ENCODE results near the gene PRKG1. TPM values are rescaled to one million over a fixed set of nuclear protein-coding genes. Genes with fewer than 3 reads are reported as not detected.

PRKG1 gene
- total and polyA plus RNA-seq, 2 donors (not counting 1 experiment from before 2014, with no cell fraction given) = not detected

- DNase-seq = no peak
- Mint-ChIP-seq H3K27ac (no peak overlapping the region), H3K27me3 (no peaks in the 10 kb centered on the region), H3K4me1 (no peaks in the 10 kb centered on the region), H3K4me3 (no peak overlapping the region), H3K9me3 (ENCODE audit: insufficient read depth) (no peaks in the 10 kb centered on the region)
- Histone ChIP-seq H3K79me2 (ENCODE audit: control insufficient read depth, insufficient read depth, low read length) (no peaks in the 10 kb centered on the region), H2AFZ (ENCODE audit: insufficient read depth, low read depth, low read length, poor library complexity, severe bottlenecking) (no peak overlapping the region), H3K9me3 (ENCODE audit: control extremely low read depth in 1 of 3, control insufficient read depth in 2 of 3, insufficient read depth in 1 of 3, low read length in 2 of 3) (peaks cover 0 to 2% (median 1%) of the 10 kb centered on the region in 3 donors), H4K20me1 (ENCODE audit: control insufficient read depth, insufficient read depth, low read length, poor library complexity, severe bottlenecking) (no peaks in the 10 kb centered on the region), H3K36me3 (replicated peaks in 1 of 2; ENCODE audit: control extremely low read depth in 1 of 2, control insufficient read depth in 1 of 2, extremely low read depth in 1 of 2, insufficient read depth in 2 of 2, low read length in 1 of 2) (no peaks in the 10 kb centered on the region), H3K4me2 (replicated peaks; ENCODE audit: low read depth, low read length, poor library complexity, severe bottlenecking) (no peak overlapping the region), H3K27me3 (replicated peaks in 1 of 4; ENCODE audit: control extremely low read depth in 1 of 4, control insufficient read depth in 3 of 4, insufficient read depth in 4 of 4, low read length in 3 of 4) (no peaks in the 10 kb centered on the region), H3K9ac (ENCODE audit: low read length) (no peak overlapping the region), H3K27ac (ENCODE audit: low read length in 2 of 2) (no peak overlapping the region), H3K4me3 (ENCODE audit: control extremely low read depth in 1 of 5, extremely low read depth in 1 of 5, insufficient read depth in 1 of 5, low read depth in 2 of 5, low read length in 4 of 5) (no peak overlapping the region), H3K4me1 (ENCODE audit: control insufficient read depth in 2 of 2, insufficient read depth in 2 of 2, low read length in 2 of 2) (no peaks in the 10 kb centered on the region)
- 89% methylated on average over 1 of the region's 2 CpGs for WGBS (ENCODE audit: insufficient coverage)
- ChIA-PET CTCF (no interaction called here), POLR2A (no interaction called here)
- TF ChIP-seq CTCF (IDR thresholded peaks at IDR 0.05) (no peak), EZH2 (IDR thresholded peaks at IDR 0.05; ENCODE audit: borderline replicate concordance, insufficient read depth, low read depth, low read length, poor library complexity, severe bottlenecking) (no peak)
- ATAC-seq (ENCODE audit: low read depth) = no peak
- intact Hi-C loops (cut with micrococcal nuclease) = no loop called here
Measured at GRCh38 chr10:51498424-51498823, 424.1 kb downstream of the PRKG1 start.

GRCh38 chr10:51501396-51501795, 427.1 kb downstream of the PRKG1 start:
- no peaks in the 10 kb centered on the region for H3K4me1 ChIP-seq (ENCODE audit: control insufficient read depth in 2 of 2, insufficient read depth in 2 of 2, low read length in 2 of 2)
- no peaks in the 10 kb centered on the region for H3K79me2 ChIP-seq (ENCODE audit: control insufficient read depth, insufficient read depth, low read length)
- H3K9me3 Mint-ChIP-seq (ENCODE audit: insufficient read depth) = no peaks in the 10 kb centered on the region
- no peak for DNase-seq
- intact Hi-C loops (cut with micrococcal nuclease) = no loop called here
- H2AFZ ChIP-seq (ENCODE audit: insufficient read depth, low read depth, low read length, poor library complexity, severe bottlenecking) = no peak overlapping the region
- no peaks in the 10 kb centered on the region for H4K20me1 ChIP-seq (ENCODE audit: control insufficient read depth, insufficient read depth, low read length, poor library complexity, severe bottlenecking)
- no peak for ATAC-seq (ENCODE audit: low read depth)
- ChIA-PET POLR2A (no interaction called here), CTCF (no interaction called here)
- no peak overlapping the region for H3K4me2 ChIP-seq (replicated peaks; ENCODE audit: low read depth, low read length, poor library complexity, severe bottlenecking)
- H3K4me1 Mint-ChIP-seq = no peaks in the 10 kb centered on the region
- H3K27ac ChIP-seq (ENCODE audit: low read length in 2 of 2) = no peak overlapping the region
- 100% methylated on average over 1 of the region's 1 CpG for WGBS (ENCODE audit: insufficient coverage)
- H3K9ac ChIP-seq (ENCODE audit: low read length) = no peak overlapping the region
- H3K4me3 ChIP-seq (ENCODE audit: control extremely low read depth in 1 of 5, extremely low read depth in 1 of 5, insufficient read depth in 1 of 5, low read depth in 2 of 5, low read length in 4 of 5) = no peak overlapping the region
- no peak overlapping the region for H3K4me3 Mint-ChIP-seq
- no peak overlapping the region for H3K27ac Mint-ChIP-seq
- no peaks in the 10 kb centered on the region for H3K27me3 Mint-ChIP-seq
- H3K27me3 ChIP-seq (replicated peaks in 1 of 4; ENCODE audit: control extremely low read depth in 1 of 4, control insufficient read depth in 3 of 4, insufficient read depth in 4 of 4, low read length in 3 of 4) = no peaks in the 10 kb centered on the region
- TF ChIP-seq EZH2 (IDR thresholded peaks at IDR 0.05; ENCODE audit: borderline replicate concordance, insufficient read depth, low read depth, low read length, poor library complexity, severe bottlenecking) (no peak), CTCF (IDR thresholded peaks at IDR 0.05) (no peak)
- H3K9me3 ChIP-seq (ENCODE audit: control extremely low read depth in 1 of 3, control insufficient read depth in 2 of 3, insufficient read depth in 1 of 3, low read length in 2 of 3) = no peaks in the 10 kb centered on the region
- no peaks in the 10 kb centered on the region for H3K36me3 ChIP-seq (replicated peaks in 1 of 2; ENCODE audit: control extremely low read depth in 1 of 2, control insufficient read depth in 1 of 2, extremely low read depth in 1 of 2, insufficient read depth in 2 of 2, low read length in 1 of 2)

Measured in B cell (primary cell).